GM19452 (cell line): ENCODE results near the gene CYGB.

Source experiments
- ATAC-seq: cut with Tn5 transposase; IDR thresholded peaks from one replicate; pipeline ENCODE4 v1.9.1; 2021; ENCODE audit not compliant: unreplicated experiment

CYGB gene

GRCh38 chr17:76501827-76502307 is 35.6 kb downstream of the CYGB start:
- ATAC-seq, result no peak

GRCh38 chr17:76501018-76501826 is 36.3 kb downstream of the CYGB start, which contains the start of gene RHBDF2:
Gene RHBDF2, minus strand, starts transcription at chr17:76501423. Its CDS starts 19,899 bp downstream, at chr17:76481524.
- ATAC-seq, result peak; percentile 62

GRCh38 chr17:76500747-76501017 is 36.8 kb downstream of the CYGB start:
- ATAC-seq, result peak; percentile 20

- ATAC-seq, result no peak
Observed at GRCh38 chr17:76500074-76500746, 37.3 kb downstream of the CYGB start.

GRCh38 chr17:76499267-76499667 is 38.2 kb downstream of the CYGB start:
- no peak for ATAC-seq

- ATAC-seq, result no peak
Observed at GRCh38 chr17:76498876-76499251, 38.6 kb downstream of the CYGB start.

- ATAC-seq, result no peak
Observed at GRCh38 chr17:76497979-76498875, 39.3 kb downstream of the CYGB start.

GRCh38 chr17:76497699-76497978 is 39.9 kb downstream of the CYGB start:
- no peak for ATAC-seq

GRCh38 chr17:76496464-76496863 is 41.0 kb downstream of the CYGB start:
- no peak for ATAC-seq

GRCh38 chr17:76495663-76496400 is 41.7 kb downstream of the CYGB start:
- ATAC-seq, result no peak

GRCh38 chr17:76493505-76494167 is 43.9 kb downstream of the CYGB start:
- ATAC-seq, result no peak

GRCh38 chr17:76492989-76493501 is 44.5 kb downstream of the CYGB start:
- ATAC-seq, result peak; percentile 37

GRCh38 chr17:76492123-76492988 is 45.2 kb downstream of the CYGB start:
- peak; percentile 40 for ATAC-seq

GRCh38 chr17:76491271-76492122 is 46.0 kb downstream of the CYGB start:
- ATAC-seq, result peak; percentile 2

GRCh38 chr17:76490112-76490710 is 47.3 kb downstream of the CYGB start:
- ATAC-seq, result no peak

- ATAC-seq, result no peak
Observed at GRCh38 chr17:76487451-76488192, 49.9 kb downstream of the CYGB start.

GRCh38 chr17:76485569-76485968 is 51.9 kb downstream of the CYGB start:
- no peak for ATAC-seq
